OCI-LY3 (cell line): ENCODE data around the gene DAGLB.

Source experiments
- H2AFZ ChIP-seq: fragments of 200-600, 300-600 bp; shearing (Covaris generic); 2 replicates; pipeline ENCODE4 v1.6.0; 2014; ENCODE audit warnings: antibody characterized with exemption, low read depth, low read length
- H3K27ac ChIP-seq: fragments of 200-600, 300-600 bp; sonication (generic); 2 replicates; pipeline ENCODE4 v1.5.1; 2014; ENCODE audit warnings: mild to moderate bottlenecking, low read length, moderate library complexity, mixed read lengths
- H3K27me3 ChIP-seq: fragments of 200-600, 300-600 bp; sonication (generic); 2 replicates; pipeline ENCODE4 v1.6.1; 2014; ENCODE audit warnings: low read depth, low read length, mixed read lengths
- H3K36me3 ChIP-seq: fragments of 200-600, 300-600 bp; sonication (generic); replicated peaks from 2 replicates; pipeline ENCODE3; 2014; ENCODE audit warnings: low read depth, low read length, mixed read lengths
- H3K4me1 ChIP-seq: fragments of 300-600, 200-600 bp; sonication (generic); 2 replicates; pipeline ENCODE4 v1.6.1; 2014; ENCODE audit warnings: low read length, mixed read lengths
- H3K4me2 ChIP-seq: fragments of 200-600, 300-600 bp; sonication (generic); 2 replicates; pipeline ENCODE4 v1.6.1; 2014; ENCODE audit warnings: low read length, mixed read lengths
- H3K4me3 ChIP-seq: fragments of 300-600, 200-600 bp; sonication (generic); 2 replicates; pipeline ENCODE4 v1.5.1; 2014; ENCODE audit warnings: antibody characterized with exemption, mild to moderate bottlenecking, low read length, moderate library complexity
- H3K79me2 ChIP-seq: fragments of 300-600, 200-600 bp; shearing (Covaris generic); 2 replicates; pipeline ENCODE4 v1.6.1; 2014; ENCODE audit warnings: mild to moderate bottlenecking, low read length, mixed read lengths
- H3K9ac ChIP-seq: fragments of 300-600, 200-600 bp; shearing (Covaris generic); 2 replicates; pipeline ENCODE4 v1.6.0; 2014; ENCODE audit warnings: mild to moderate bottlenecking, low read length, moderate library complexity
- H3K9me3 ChIP-seq: fragments of 200-600, 300-600 bp; shearing (Covaris generic); 2 replicates; pipeline ENCODE4 v1.6.1; 2014; ENCODE audit warnings: low read length, mixed read lengths; ENCODE audit not compliant: insufficient read depth
- H4K20me1 ChIP-seq: fragments of 200-600, 300-600 bp; sonication (generic); 2 replicates; pipeline ENCODE4 v1.6.1; 2016; ENCODE audit warnings: low read length, mixed read lengths; ENCODE audit not compliant: insufficient read depth
- CTCF ChIP-seq: fragments of 200-600, 300-600 bp; sonication (generic); IDR thresholded peaks from 2 replicates; pipeline ENCODE4 v1.5.1; 2014; ENCODE audit warnings: antibody characterized with exemption, low read length, low read depth
- EZH2phosphoT487 ChIP-seq: fragments of 200-600 bp; shearing (Covaris generic); IDR thresholded peaks from 2 replicates; pipeline ENCODE4 v1.6.1; 2018; ENCODE audit warnings: antibody characterized with exemption, mixed run types, low read depth

The DAGLB gene

GRCh38 chr7:6495597-6496262 lies 48.0 kb upstream of the DAGLB start:
- H3K4me2 ChIP-seq, result no peak overlapping the region

DNA sequence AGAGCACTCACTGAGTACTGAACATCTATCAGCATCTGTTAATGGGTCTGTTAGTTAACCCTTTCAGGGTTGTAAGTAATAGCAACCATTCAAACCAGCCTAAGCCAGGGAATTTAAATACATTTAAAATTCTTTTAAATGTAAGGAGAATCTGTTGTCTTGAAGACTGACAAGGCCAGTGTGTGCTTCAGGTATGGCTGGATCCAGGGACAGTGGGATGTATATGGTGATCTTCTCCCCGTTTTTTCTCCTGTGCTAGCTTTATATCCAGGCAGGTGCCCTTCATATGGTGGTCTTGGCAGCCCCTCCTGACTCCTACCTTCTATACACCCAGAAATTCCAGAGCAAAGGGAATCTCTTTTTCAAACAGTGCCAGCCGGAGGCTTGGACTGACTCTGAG lies 46.6 kb upstream of the DAGLB start:
- Histone ChIP-seq H3K27me3 (no peaks in the 10 kb centered on the region), H3K36me3 (no peaks in the 10 kb centered on the region), H3K9me3 (no peaks in the 10 kb centered on the region), H3K79me2 (no peaks in the 10 kb centered on the region), H3K4me1 (no peaks in the 10 kb centered on the region), H3K4me2 (no peak overlapping the region), H4K20me1 (no peaks in the 10 kb centered on the region), H3K9ac (no peak overlapping the region), H3K4me3 (no peak overlapping the region), H3K27ac (no peak overlapping the region), H2AFZ (no peak overlapping the region)
- no peak for TF ChIP-seq CTCF
- no peak for TF ChIP-seq EZH2phosphoT487

More at GRCh38 chr7:6495597-6496262, 48.0 kb upstream of the DAGLB start:
- no peaks in the 10 kb centered on the region for H3K9me3 ChIP-seq
- H3K9ac ChIP-seq, result no peak overlapping the region
- no peaks in the 10 kb centered on the region for H4K20me1 ChIP-seq
- H3K36me3 ChIP-seq, result no peaks in the 10 kb centered on the region
- no peak overlapping the region for H2AFZ ChIP-seq
- H3K79me2 ChIP-seq, result no peaks in the 10 kb centered on the region
- no peak overlapping the region for H3K27ac ChIP-seq
- no peaks in the 10 kb centered on the region for H3K4me1 ChIP-seq
- TF ChIP-seq EZH2phosphoT487, result no peak
- H3K27me3 ChIP-seq, result no peaks in the 10 kb centered on the region
- no peak overlapping the region for H3K4me3 ChIP-seq

GRCh38 chr7:6491194-6491593 lies 43.4 kb upstream of the DAGLB start:
- no peak for TF ChIP-seq CTCF
- TF ChIP-seq EZH2phosphoT487, result no peak
- Histone ChIP-seq H2AFZ (no peak overlapping the region), H4K20me1 (no peaks in the 10 kb centered on the region), H3K79me2 (no peaks in the 10 kb centered on the region), H3K9me3 (no peaks in the 10 kb centered on the region), H3K9ac (no peak overlapping the region), H3K27me3 (no peaks in the 10 kb centered on the region), H3K36me3 (no peaks in the 10 kb centered on the region), H3K4me2 (no peak overlapping the region), H3K4me1 (no peaks in the 10 kb centered on the region), H3K27ac (no peak overlapping the region), H3K4me3 (no peak overlapping the region)

GRCh38 chr7:6489612-6490011 lies 41.9 kb upstream of the DAGLB start:
- Histone ChIP-seq H3K4me2 (no peak overlapping the region), H2AFZ (no peak overlapping the region), H3K4me3 (no peak overlapping the region), H3K79me2 (no peaks in the 10 kb centered on the region), H3K27ac (no peak overlapping the region), H3K4me1 (0 out of 2 replicates have a peak, but pooled peaks cover under 1% of the 10 kb centered on the region), H4K20me1 (no peaks in the 10 kb centered on the region), H3K9ac (no peak overlapping the region), H3K9me3 (no peaks in the 10 kb centered on the region), H3K36me3 (no peaks in the 10 kb centered on the region), H3K27me3 (no peaks in the 10 kb centered on the region)
- TF ChIP-seq CTCF (no peak), EZH2phosphoT487 (no peak)
